AG04449 (cell line): ENCODE data around the gene MMP25.
"Not testable (repeated sequence)": the region's sequence is repeated elsewhere in the genome, so short reads cannot be mapped to it uniquely, and the experiment has no call there.

Source experiments
- CTCF ChIA-PET: fragments of 350-600 bp; formaldehyde crosslinking; extraction: SDS; loops from one replicate; lab custom pipeline; 2021; ENCODE audit warnings: antibody characterized with exemption; lab: Yijun Ruan, JAX
- POLR2A ChIA-PET: fragments of 400-600, 350-600 bp; formaldehyde crosslinking; extraction: SDS; loops from one replicate; lab custom pipeline; 2020; ENCODE audit warnings: antibody characterized with exemption, inconsistent platforms; lab: Yijun Ruan, JAX
- DNase-seq: peaks from one replicate; pipeline ENCODE4 v3.0.0-alpha.2; 2010; ENCODE audit warnings: low read depth, low spot score
- H3K4me3 ChIP-seq: 2 replicates; pipeline ENCODE4 v1.5.1; 2011; ENCODE audit warnings: low read depth, mild to moderate bottlenecking, control low read depth, low read length
- CTCF ChIP-seq: IDR thresholded peaks from one replicate; pipeline ENCODE4 v1.5.1; 2011; ENCODE audit warnings: mild to moderate bottlenecking, moderate library complexity, low read length, control low read depth, inconsistent platforms; ENCODE audit not compliant: insufficient read depth; ENCODE audit errors: missing control alignments

Gene MMP25

DNA sequence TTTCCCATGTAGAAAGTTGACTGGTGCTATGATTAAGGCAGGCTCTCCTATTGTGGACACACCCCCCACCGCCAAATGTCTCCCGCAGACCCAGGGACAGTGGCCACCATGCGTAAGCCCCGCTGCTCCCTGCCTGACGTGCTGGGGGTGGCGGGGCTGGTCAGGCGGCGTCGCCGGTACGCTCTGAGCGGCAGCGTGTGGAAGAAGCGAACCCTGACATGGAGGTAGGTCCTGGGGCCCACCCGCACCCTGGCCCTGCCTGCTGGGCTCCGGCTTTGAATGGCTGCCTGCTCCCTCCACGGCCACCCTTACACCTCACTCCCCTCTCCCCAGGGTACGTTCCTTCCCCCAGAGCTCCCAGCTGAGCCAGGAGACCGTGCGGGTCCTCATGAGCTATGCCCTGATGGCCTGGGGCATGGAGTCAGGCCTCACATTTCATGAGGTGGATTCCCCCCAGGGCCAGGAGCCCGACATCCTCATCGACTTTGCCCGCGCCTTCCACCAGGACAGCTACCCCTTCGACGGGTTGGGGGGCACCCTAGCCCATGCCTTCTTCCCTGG lies 3.6 kb downstream of the MMP25 start:
- no peak overlapping the region for H3K4me3 ChIP-seq
- POLR2A ChIA-PET = interaction anchor here (0.6 kb wide), 1 partner anchor 43 kb away, joined by 4 read pairs; no protein-coding TSS in a partner anchor
- no peak for DNase-seq
- no peak for TF ChIP-seq CTCF
- CTCF ChIA-PET = interaction anchor here (0.7 to 4.2 kb wide), 3 partner anchors 9 to 79 kb away, joined by 3 to 56 read pairs (median 5); no protein-coding TSS in a partner anchor

GRCh38 chr16:3050487-3050886 lies 4.1 kb downstream of the MMP25 start:
- ChIA-PET CTCF (interaction anchor here (0.7 to 4.2 kb wide), 4 partner anchors 9 to 115 kb away, joined by 3 to 56 read pairs (median 4); no protein-coding TSS in a partner anchor), POLR2A (interaction anchor here (0.6 kb wide), 1 partner anchor 43 kb away, joined by 4 read pairs; no protein-coding TSS in a partner anchor)
- TF ChIP-seq CTCF = no peak
- H3K4me3 ChIP-seq = no peak overlapping the region
- no peak for DNase-seq

DNA sequence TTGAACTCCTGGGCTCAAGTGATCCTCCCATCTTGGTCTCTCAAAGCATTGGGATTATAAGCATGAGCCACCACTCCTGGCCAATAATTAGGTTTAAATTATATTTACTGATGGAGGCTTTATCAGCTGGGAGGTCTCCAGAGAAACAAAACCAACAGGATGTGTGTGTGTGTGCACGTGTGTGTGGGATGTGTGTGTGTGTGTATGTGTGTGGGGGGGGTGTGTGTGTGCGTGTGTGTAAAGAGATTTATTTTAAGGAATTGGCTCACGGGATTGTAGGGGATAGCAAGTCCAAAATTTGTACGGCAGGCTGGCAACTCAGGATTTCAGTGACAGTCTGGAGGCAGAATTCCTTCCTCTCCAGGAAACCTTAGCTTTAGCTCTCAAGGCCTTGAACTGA lies 4.6 kb downstream of the MMP25 start:
- CTCF ChIA-PET = interaction anchor here (0.8 to 2.1 kb wide), 6 partner anchors 9 to 115 kb away, joined by 3 to 11 read pairs (median 5); no protein-coding TSS in a partner anchor
- no peak for DNase-seq
- H3K4me3 ChIP-seq = no peak overlapping the region
- POLR2A ChIA-PET = no interaction called here
- TF ChIP-seq CTCF = no peak

- TF ChIP-seq CTCF = no peak
- ChIA-PET CTCF (interaction anchor here (0.6 to 2.1 kb wide), 7 partner anchors 8 to 114 kb away, joined by 3 to 11 read pairs (median 5); no protein-coding TSS in a partner anchor), POLR2A (no interaction called here)
- H3K4me3 ChIP-seq = no peak overlapping the region
- no peak for DNase-seq
Observed at GRCh38 chr16:3051494-3051893, 5.1 kb downstream of the MMP25 start.

DNA sequence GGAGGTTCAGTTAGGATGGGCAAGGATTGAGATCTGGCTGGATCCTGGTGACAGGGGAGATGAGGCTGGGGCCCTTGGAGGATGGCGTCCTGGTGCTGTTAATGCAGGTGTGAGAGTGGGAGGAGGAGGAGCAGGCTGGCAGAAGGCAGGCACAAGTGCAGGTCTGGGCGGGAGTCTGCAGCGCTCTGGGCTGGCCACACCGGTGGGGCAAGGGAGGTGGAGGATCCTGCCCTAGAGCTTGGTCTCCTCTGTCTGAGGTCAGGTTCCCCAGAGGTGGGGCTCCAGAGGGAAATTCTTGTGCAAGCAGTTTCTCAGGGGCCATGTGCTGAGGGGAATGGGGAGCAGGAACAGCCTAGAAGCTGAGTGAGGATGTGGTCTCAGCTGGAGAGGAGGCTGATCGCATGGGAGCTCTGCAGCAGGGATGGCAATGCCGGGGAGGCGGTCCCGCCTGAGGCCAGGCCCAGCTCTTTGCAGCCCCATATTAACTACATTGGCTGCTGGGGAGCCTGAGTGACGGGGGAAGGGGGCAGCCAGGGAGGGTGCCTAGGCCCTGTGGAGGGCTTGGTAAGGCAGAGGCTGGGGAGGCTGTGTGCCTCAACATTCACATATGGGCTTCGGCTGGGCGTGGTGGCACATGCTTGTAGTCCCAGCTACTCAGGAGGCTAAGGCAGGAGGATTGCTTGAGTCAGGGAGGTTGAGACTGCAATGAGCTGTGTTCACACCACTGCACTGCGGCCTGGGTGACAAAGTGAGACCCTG lies 6.4 kb downstream of the MMP25 start:
- CTCF ChIA-PET = interaction anchor here (2.1 kb wide), 1 partner anchor 22 kb away, joined by 11 read pairs; no protein-coding TSS in a partner anchor

DNA sequence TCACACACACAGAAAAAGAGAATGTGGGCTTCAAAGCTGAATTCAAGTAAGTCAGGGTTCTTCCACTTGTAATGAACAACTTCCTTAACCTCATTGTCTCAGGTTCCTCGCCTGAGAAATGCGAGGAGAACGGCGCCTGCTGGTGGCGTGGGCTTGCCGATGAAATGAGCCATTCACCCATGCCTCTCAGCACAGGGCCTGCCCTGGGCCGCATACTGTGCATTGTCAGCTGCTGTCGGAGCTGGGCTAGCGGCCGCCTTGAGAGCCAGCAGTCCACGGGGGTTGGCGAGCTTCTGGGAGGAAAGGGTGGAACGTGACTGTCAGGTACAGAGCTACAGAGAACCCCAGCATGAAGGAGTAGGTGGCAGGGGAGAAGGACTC lies 7.0 kb downstream of the MMP25 start:
- DNase-seq, H3K4me3 ChIP-seq, POLR2A ChIA-PET, CTCF ChIA-PET: not testable (repeated sequence)

More for the DNA sequence above, 6.4 kb downstream of the MMP25 start:
- DNase-seq, POLR2A ChIA-PET, H3K4me3 ChIP-seq: not testable (repeated sequence)
